CD4-positive, CD25-positive, alpha-beta regulatory T cell (primary cell): ENCODE results near the gene SNIP1. TPM values are rescaled to one million over a fixed set of nuclear protein-coding genes. Genes with fewer than 3 reads are reported as not detected.

Source experiments
- ATAC-seq, 2 donors: fragments of 150-1000 bp; cut with Tn5 transposase; one replicate each; pipeline ENCODE4 v1.10.0; 2021; ENCODE audit warnings: low read depth in 2 of 2, moderate number of reproducible peaks in 2 of 2, moderate library complexity in 1 of 2
- DNase-seq, 3 donors: peaks; one replicate each; pipeline versions ENCODE4 v3.0.0 to v3.0.0-alpha.2; 2012 to 2022; ENCODE audit warnings: mixed read lengths in 1 of 3
- H3K27ac ChIP-seq: one replicate; pipeline ENCODE4 v1.7.0; 2013; ENCODE audit warnings: mild to moderate bottlenecking, low read length; ENCODE audit not compliant: insufficient read depth, poor library complexity, severe bottlenecking
- H3K27me3 ChIP-seq: one replicate; pipeline ENCODE4 v1.7.0; 2013; ENCODE audit warnings: low read length; ENCODE audit not compliant: control insufficient read depth, insufficient read depth
- H3K36me3 ChIP-seq: one replicate; pipeline ENCODE4 v1.7.0; 2013; ENCODE audit warnings: mild to moderate bottlenecking, low read length, moderate library complexity; ENCODE audit not compliant: control insufficient read depth, insufficient read depth
- H3K4me1 ChIP-seq: 2 replicates; pipeline ENCODE4 v1.7.0; 2013; ENCODE audit warnings: mild to moderate bottlenecking, low read length; ENCODE audit not compliant: insufficient read depth, control insufficient read depth, poor library complexity, severe bottlenecking
- H3K4me3 ChIP-seq: one replicate; pipeline ENCODE4 v1.7.0; 2013; ENCODE audit warnings: low read depth, mild to moderate bottlenecking, low read length, moderate library complexity
- H3K9me3 ChIP-seq, 2 experiments: 1 replicate in 1 of 2; 2 replicates in 1 of 2; pipeline ENCODE4 v1.7.0; 2013; ENCODE audit warnings: low read length in 2 of 2, mild to moderate bottlenecking in 1 of 2, moderate library complexity in 1 of 2; ENCODE audit not compliant: control insufficient read depth in 2 of 2
- H3K27ac Mint-ChIP-seq, 3 donors: one replicate each; pipeline ENCODE4 v1.8.0; 2020 to 2022; ENCODE audit warnings: mild to moderate bottlenecking in 3 of 3, mixed read lengths in 3 of 3, moderate library complexity in 2 of 3
- H3K27me3 Mint-ChIP-seq: one replicate; pipeline ENCODE4 v1.8.0; 2022; ENCODE audit warnings: mild to moderate bottlenecking, mixed read lengths
- H3K36me3 Mint-ChIP-seq: one replicate; pipeline ENCODE4 v1.8.0; 2020; ENCODE audit warnings: mixed read lengths
- H3K4me1 Mint-ChIP-seq, 4 donors: one replicate each; pipeline ENCODE4 v1.8.0; 2020 to 2022; ENCODE audit warnings: mixed read lengths in 4 of 4, mild to moderate bottlenecking in 1 of 4
- H3K4me3 Mint-ChIP-seq, 4 donors: one replicate each; pipeline ENCODE4 v1.8.0; 2020 to 2022; ENCODE audit warnings: mild to moderate bottlenecking in 4 of 4, mixed read lengths in 4 of 4, moderate library complexity in 3 of 4
- H3K9me3 Mint-ChIP-seq, 7 donors: one replicate each; pipeline ENCODE4 v1.8.0; 2020 to 2022; ENCODE audit warnings: mixed read lengths in 7 of 7, mild to moderate bottlenecking in 3 of 7, moderate library complexity in 2 of 7
- polyA plus RNA-seq, 4 donors: library from polyadenylated mRNA; unstranded; fragments of 300-500 nt; fragmentation: Illumina TruSeq; gene quantifications; one replicate each; pipeline ENCODE4 v1.2.3, GENCODE V29; 2021
- total RNA-seq: library from RNA; stranded (reverse); gene quantifications from one replicate; pipeline ENCODE4 v1.2.3, GENCODE V29; 2022

The SNIP1 gene
- total and polyA plus RNA-seq, 5 donors from 2014 or later: 1.5 to 52.3 (median 5.2) TPM

- ATAC-seq: no peak
Measured at GRCh38 chr1:37557402-37557801, 3.3 kb upstream of the SNIP1 start.

GRCh38 chr1:37556712-37557196, 2.7 kb upstream of the SNIP1 start, which contains the start of gene DNALI1:
DNALI1 (plus strand) TSS chr1:37556940; CDS start chr1:37556995, 55 bp downstream.
- H3K27me3 Mint-ChIP-seq: peaks cover 5% of the 10 kb centered on the region
- Histone ChIP-seq H3K36me3 (peaks cover 5% of the 10 kb centered on the region), H3K4me3 (no peak within 1 kb of the TSS), H3K27me3 (no peaks in the 10 kb centered on the region), H3K27ac (no peak within 1 kb of the TSS), H3K4me1 (peaks cover 17% of the 10 kb centered on the region), H3K9me3 (no peaks in the 10 kb centered on the region)
- H3K36me3 Mint-ChIP-seq: peaks cover 12% of the 10 kb centered on the region
- peak within 1 kb of the TSS in 1 of 3 donors; percentile 94 for H3K27ac Mint-ChIP-seq
- DNase-seq (peak in 2 of 3 donors; percentile 8 to 47), ATAC-seq (no peak)
- H3K4me1 Mint-ChIP-seq: peaks cover 20 to 29% (median 24%) of the 10 kb centered on the region in 4 donors
- no peaks in the 10 kb centered on the region for H3K9me3 Mint-ChIP-seq
- H3K4me3 Mint-ChIP-seq: peak within 1 kb of the TSS in 2 of 4 donors; percentile 80 to 98

More at GRCh38 chr1:37557402-37557801, 3.3 kb upstream of the SNIP1 start:
- H3K36me3 Mint-ChIP-seq: peaks cover 8% of the 10 kb centered on the region
- no peak for DNase-seq
- H3K4me3 ChIP-seq: no peak overlapping the region
- H3K4me3 Mint-ChIP-seq: peak overlapping the region in 1 of 4 donors; percentile 70
- no peaks in the 10 kb centered on the region for H3K27me3 ChIP-seq
- no peaks in the 10 kb centered on the region for H3K36me3 ChIP-seq
- peaks cover 6% of the 10 kb centered on the region for H3K27me3 Mint-ChIP-seq
- no peaks in the 10 kb centered on the region for H3K9me3 ChIP-seq
- no peak overlapping the region for H3K27ac Mint-ChIP-seq
- peaks cover 13% of the 10 kb centered on the region for H3K4me1 ChIP-seq
- H3K9me3 Mint-ChIP-seq: no peaks in the 10 kb centered on the region
- H3K4me1 Mint-ChIP-seq: peaks cover 15 to 22% (median 17%) of the 10 kb centered on the region in 4 donors
- H3K27ac ChIP-seq: no peak overlapping the region

- peaks cover 22% of the 10 kb centered on the region for H3K36me3 Mint-ChIP-seq
- H3K27ac ChIP-seq: peak overlapping the region; percentile 88
Measured at GRCh38 chr1:37553598-37553926, 531 bp downstream of the SNIP1 start.

DNA sequence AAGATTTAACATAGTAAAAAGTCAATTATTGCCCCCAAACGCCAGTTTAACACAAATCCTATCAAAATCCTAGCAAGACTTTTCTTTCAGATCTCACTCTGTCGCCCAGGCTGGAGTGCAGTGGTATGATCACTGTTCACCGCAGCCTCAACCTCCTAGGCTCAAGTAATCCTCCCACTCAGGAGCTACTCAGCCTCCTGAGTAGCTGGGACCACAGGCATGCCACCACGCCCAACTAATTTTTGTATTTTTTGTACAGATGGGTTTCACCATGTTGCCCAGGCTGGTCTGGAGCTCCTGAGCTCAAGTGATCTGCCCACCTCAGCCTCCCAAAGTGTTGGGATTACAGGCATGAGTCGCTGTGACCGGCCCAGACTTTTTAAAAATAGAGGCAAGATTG, 4.8 kb downstream of the SNIP1 start:
- no peak for DNase-seq
- H3K36me3 ChIP-seq: peaks cover 48% of the 10 kb centered on the region
- ATAC-seq: no peak
- Mint-ChIP-seq H3K9me3 (peaks cover 0 to 2% (median 0%) of the 10 kb centered on the region in 7 donors), H3K27ac (peak overlapping the region in 2 of 3 donors; percentile 21 to 23), H3K4me1 (peaks cover 26 to 52% (median 43%) of the 10 kb centered on the region in 4 donors), H3K4me3 (peak overlapping the region in 1 of 4 donors; percentile 8), H3K27me3 (no peaks in the 10 kb centered on the region), H3K36me3 (peaks cover 42% of the 10 kb centered on the region)
- no peaks in the 10 kb centered on the region for H3K27me3 ChIP-seq
- no peaks in the 10 kb centered on the region for H3K9me3 ChIP-seq
- H3K4me3 ChIP-seq: no peak overlapping the region
- H3K4me1 ChIP-seq: peaks cover 21% of the 10 kb centered on the region
- H3K27ac ChIP-seq: no peak overlapping the region

More at GRCh38 chr1:37553598-37553926, 531 bp downstream of the SNIP1 start:
- H3K27me3 Mint-ChIP-seq: no peaks in the 10 kb centered on the region
- ATAC-seq (no peak), DNase-seq (peak in 1 of 3 donors; percentile 3)
- peaks cover 0 to 2% (median 0%) of the 10 kb centered on the region in 7 donors for H3K9me3 Mint-ChIP-seq
- peak overlapping the region; percentile 97 for H3K4me3 ChIP-seq
- peaks cover 21% of the 10 kb centered on the region for H3K4me1 ChIP-seq
- no peaks in the 10 kb centered on the region for H3K9me3 ChIP-seq
- H3K4me3 Mint-ChIP-seq: peak overlapping the region; percentile 91 to 98 (median 98)
- H3K27me3 ChIP-seq: no peaks in the 10 kb centered on the region
- peaks cover 25% of the 10 kb centered on the region for H3K36me3 ChIP-seq
- H3K4me1 Mint-ChIP-seq: peaks cover 33 to 52% (median 41%) of the 10 kb centered on the region in 4 donors
- peak overlapping the region; percentile 33 to 99 (median 97) for H3K27ac Mint-ChIP-seq

DNA sequence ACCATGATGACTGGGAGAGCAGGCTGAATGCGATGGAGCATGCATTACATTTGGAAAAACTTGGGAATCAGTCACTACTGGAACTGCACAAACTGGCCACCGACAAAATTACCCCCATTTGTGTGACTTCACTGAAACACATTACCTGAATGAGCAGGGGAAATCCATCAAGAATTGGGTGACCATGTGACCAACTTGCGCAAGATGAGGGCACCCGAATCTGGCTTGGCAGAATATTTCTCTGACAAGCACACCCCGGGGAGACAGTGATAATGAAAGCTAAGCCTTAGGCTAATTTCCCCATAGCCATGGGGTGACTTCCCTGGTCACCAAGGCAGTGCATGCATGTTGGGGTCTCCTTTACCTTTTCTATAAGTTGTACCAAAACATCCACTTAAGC, 9.1 kb downstream of the SNIP1 start:
- Histone ChIP-seq H3K27ac (no peak overlapping the region), H3K27me3 (no peaks in the 10 kb centered on the region), H3K36me3 (peaks cover 65% of the 10 kb centered on the region), H3K4me3 (no peak overlapping the region), H3K9me3 (no peaks in the 10 kb centered on the region), H3K4me1 (no peaks in the 10 kb centered on the region)
- H3K4me1 Mint-ChIP-seq: peaks cover 11 to 18% (median 15%) of the 10 kb centered on the region in 4 donors
- DNase-seq (no peak), ATAC-seq (no peak)
- H3K27ac Mint-ChIP-seq: no peak overlapping the region
- H3K4me3 Mint-ChIP-seq: no peak overlapping the region
- no peaks in the 10 kb centered on the region for H3K27me3 Mint-ChIP-seq
- H3K36me3 Mint-ChIP-seq: peaks cover 40% of the 10 kb centered on the region
- peaks cover 0 to 2% (median 0%) of the 10 kb centered on the region in 7 donors for H3K9me3 Mint-ChIP-seq

DNA sequence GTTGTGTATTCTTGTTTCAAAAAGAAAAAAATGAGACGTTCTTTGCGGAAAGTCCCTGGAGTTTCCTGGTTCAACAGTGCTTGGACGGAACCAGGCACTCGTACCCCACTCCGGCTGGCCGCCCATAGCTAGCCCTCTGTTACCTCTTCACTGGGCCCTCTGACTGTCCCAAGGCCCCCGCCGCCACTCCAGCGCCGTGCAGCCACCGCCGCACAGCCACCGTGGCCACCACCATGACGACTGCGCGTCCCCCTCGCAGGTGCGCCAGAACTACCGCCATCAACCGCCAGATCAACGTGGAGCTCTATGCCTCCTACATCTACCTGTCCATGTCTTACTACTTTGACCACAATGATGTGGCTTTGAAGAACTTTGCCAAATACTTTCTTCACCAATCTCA, 9.6 kb downstream of the SNIP1 start:
- H3K36me3 Mint-ChIP-seq: peaks cover 36% of the 10 kb centered on the region
- Histone ChIP-seq H3K9me3 (no peaks in the 10 kb centered on the region), H3K4me3 (no peak overlapping the region), H3K36me3 (peaks cover 66% of the 10 kb centered on the region), H3K27me3 (no peaks in the 10 kb centered on the region), H3K4me1 (no peaks in the 10 kb centered on the region), H3K27ac (no peak overlapping the region)
- no peak overlapping the region for H3K27ac Mint-ChIP-seq
- no peak overlapping the region for H3K4me3 Mint-ChIP-seq
- peaks cover 9 to 13% (median 11%) of the 10 kb centered on the region in 4 donors for H3K4me1 Mint-ChIP-seq
- H3K27me3 Mint-ChIP-seq: no peaks in the 10 kb centered on the region
- H3K9me3 Mint-ChIP-seq: peaks cover 0 to 2% (median 0%) of the 10 kb centered on the region in 7 donors
- no peak for DNase-seq
- ATAC-seq: no peak

DNA sequence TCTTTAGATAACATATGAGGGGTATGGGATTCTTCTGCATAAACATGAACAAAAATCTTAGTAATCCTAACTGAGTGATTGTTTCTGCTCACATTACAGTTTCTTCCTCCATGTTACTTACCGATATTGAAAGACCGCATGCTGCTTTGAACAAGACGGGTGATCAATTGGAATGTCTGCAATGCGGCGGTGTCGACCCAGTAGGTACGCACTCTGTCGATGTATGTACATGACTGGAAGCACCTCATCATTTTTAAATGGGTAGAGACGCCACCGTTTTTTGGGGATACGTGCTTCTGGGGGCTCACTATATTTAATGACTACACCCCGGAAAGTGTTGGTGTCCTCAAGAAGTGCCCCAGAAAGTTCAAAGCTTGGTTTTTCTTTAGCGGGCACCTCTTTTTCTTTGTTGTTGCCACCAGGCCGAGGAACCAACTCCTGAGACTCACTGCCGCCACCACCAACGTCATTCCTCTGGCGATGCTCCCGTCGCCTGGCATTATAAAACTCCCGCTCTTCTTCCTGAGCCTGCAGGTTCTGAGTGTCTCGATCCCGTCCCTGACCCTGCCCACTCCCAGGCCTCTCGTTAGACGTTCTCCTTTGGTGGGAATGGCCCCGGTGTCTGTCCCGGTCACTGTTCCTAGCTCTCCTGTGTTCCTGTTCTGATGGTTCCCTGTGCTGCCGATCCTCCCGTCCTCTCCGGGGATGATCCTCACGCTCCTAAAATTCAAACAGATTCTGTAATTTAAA, 13.9 kb downstream of the SNIP1 start:
- Histone ChIP-seq H3K27ac (no peak overlapping the region), H3K9me3 (no peaks in the 10 kb centered on the region), H3K36me3 (peaks cover 79% of the 10 kb centered on the region), H3K4me1 (no peaks in the 10 kb centered on the region), H3K4me3 (no peak overlapping the region), H3K27me3 (no peaks in the 10 kb centered on the region)
- peaks cover 47% of the 10 kb centered on the region for H3K36me3 Mint-ChIP-seq
- H3K4me1 Mint-ChIP-seq: peaks cover 7 to 18% (median 11%) of the 10 kb centered on the region in 4 donors
- no peak for ATAC-seq
- peak overlapping the region in 1 of 3 donors; percentile 48 for H3K27ac Mint-ChIP-seq
- no peak for DNase-seq
- H3K9me3 Mint-ChIP-seq: no peaks in the 10 kb centered on the region
- H3K27me3 Mint-ChIP-seq: no peaks in the 10 kb centered on the region
- H3K4me3 Mint-ChIP-seq: no peak overlapping the region
